AG10803 (cell line): ENCODE measurements around the gene CHP1.
A peak's percentile ranks its signal among the peaks of the same experiment; 100 is the strongest.
"Not testable (repeated sequence)": the region's sequence is repeated elsewhere in the genome, so short reads cannot be mapped to it uniquely, and the experiment has no call there.

ENCODE experiments used
- DNase-seq: peaks from one replicate; pipeline ENCODE4 v3.0.0; 2010; ENCODE audit warnings: low read depth
- H3K4me3 ChIP-seq: 2 replicates; pipeline ENCODE4 v1.5.1; 2011; ENCODE audit warnings: mild to moderate bottlenecking, low read length, control low read depth
- CTCF ChIP-seq: conservative IDR thresholded peaks from 2 replicates; pipeline ENCODE4 v1.5.1; 2011; ENCODE audit warnings: mild to moderate bottlenecking, low read length, control low read depth, inconsistent platforms

The CHP1 gene

GRCh38 chr15:41207687-41208448, 23.2 kb upstream of the CHP1 start:
- H3K4me3 ChIP-seq, result no peak overlapping the region
- no peak for TF ChIP-seq CTCF
- peak; percentile 38 for DNase-seq

GRCh38 chr15:41215708-41216107, 15.4 kb upstream of the CHP1 start:
- no peak for TF ChIP-seq CTCF
- DNase-seq, result peak; percentile 9
- no peak overlapping the region for H3K4me3 ChIP-seq

GRCh38 chr15:41218851-41219250, 12.2 kb upstream of the CHP1 start:
- no peak for DNase-seq
- no peak for TF ChIP-seq CTCF
- no peak overlapping the region for H3K4me3 ChIP-seq

- DNase-seq, result no peak
- H3K4me3 ChIP-seq, result no peak overlapping the region
- TF ChIP-seq CTCF, result no peak
Measured at GRCh38 chr15:41219381-41219780, 11.7 kb upstream of the CHP1 start.

- no peak for TF ChIP-seq CTCF
- DNase-seq, result no peak
- H3K4me3 ChIP-seq, result peak overlapping the region; percentile 95
Measured at GRCh38 chr15:41230345-41230649, 771 bp upstream of the CHP1 start.

- peak overlapping the region; percentile 95 for H3K4me3 ChIP-seq
- TF ChIP-seq CTCF, result no peak
- DNase-seq, result peak; percentile 5
Measured at GRCh38 chr15:41231422-41232226, 556 bp downstream of the CHP1 start.

GRCh38 chr15:41233367-41233771, 2.3 kb downstream of the CHP1 start:
- no peak for TF ChIP-seq CTCF
- peak; percentile 77 for DNase-seq
- no peak overlapping the region for H3K4me3 ChIP-seq

GRCh38 chr15:41235228-41235627, 4.2 kb downstream of the CHP1 start:
- DNase-seq, H3K4me3 ChIP-seq: not testable (repeated sequence)
